ENCODE results near the gene ZSWIM6. TPM values are rescaled to one million over a fixed set of nuclear protein-coding genes. Genes with fewer than 3 reads are reported as not detected.

Gene ZSWIM6
- total and polyA plus RNA-seq, 8 donors: 2.9 to 39.3 (median 15.4) TPM

GRCh38 chr5:61381968-61382367 is 49.9 kb downstream of the ZSWIM6 start:
- WGBS, 5 donors: 92 to 99% (median 94%) methylated on average over 2 of the region's 2 CpGs
- Histone ChIP-seq H3K4me3 (no peak overlapping the region), H3K9me3 (no peaks in the 10 kb centered on the region), H3K27me3 (no peaks in the 10 kb centered on the region), H3K4me1 (peaks cover 10 to 42% (median 17%) of the 10 kb centered on the region in 4 donors), H3K27ac (no peak overlapping the region), H3K36me3 (no peaks in the 10 kb centered on the region)
- DNase-seq: no peak
- TF ChIP-seq EP300 (IDR thresholded peaks at IDR 0.05) (no peak), POLR2A (IDR thresholded peaks at IDR 0.05) (no peak), POLR2AphosphoS5 (IDR thresholded peaks at IDR 0.05) (no peak)
- TF ChIP-seq, protein P1, sequence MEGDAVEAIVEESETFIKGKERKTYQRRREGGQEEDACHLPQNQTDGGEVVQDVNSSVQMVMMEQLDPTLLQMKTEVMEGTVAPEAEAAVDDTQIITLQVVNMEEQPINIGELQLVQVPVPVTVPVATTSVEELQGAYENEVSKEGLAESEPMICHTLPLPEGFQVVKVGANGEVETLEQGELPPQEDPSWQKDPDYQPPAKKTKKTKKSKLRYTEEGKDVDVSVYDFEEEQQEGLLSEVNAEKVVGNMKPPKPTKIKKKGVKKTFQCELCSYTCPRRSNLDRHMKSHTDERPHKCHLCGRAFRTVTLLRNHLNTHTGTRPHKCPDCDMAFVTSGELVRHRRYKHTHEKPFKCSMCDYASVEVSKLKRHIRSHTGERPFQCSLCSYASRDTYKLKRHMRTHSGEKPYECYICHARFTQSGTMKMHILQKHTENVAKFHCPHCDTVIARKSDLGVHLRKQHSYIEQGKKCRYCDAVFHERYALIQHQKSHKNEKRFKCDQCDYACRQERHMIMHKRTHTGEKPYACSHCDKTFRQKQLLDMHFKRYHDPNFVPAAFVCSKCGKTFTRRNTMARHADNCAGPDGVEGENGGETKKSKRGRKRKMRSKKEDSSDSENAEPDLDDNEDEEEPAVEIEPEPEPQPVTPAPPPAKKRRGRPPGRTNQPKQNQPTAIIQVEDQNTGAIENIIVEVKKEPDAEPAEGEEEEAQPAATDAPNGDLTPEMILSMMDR (IDR thresholded peaks at IDR 0.05): no peak
- intact Hi-C loops (cut with DNase I; ENCODE audit: low total_unique reads): no loop called here

GRCh38 chr5:61385627-61386026 is 53.6 kb downstream of the ZSWIM6 start:
- Histone ChIP-seq H3K4me3 (no peak overlapping the region), H3K27me3 (no peaks in the 10 kb centered on the region), H3K36me3 (no peaks in the 10 kb centered on the region), H3K27ac (no peak overlapping the region), H3K4me1 (peaks cover 11 to 42% (median 32%) of the 10 kb centered on the region in 4 donors), H3K9me3 (no peaks in the 10 kb centered on the region)
- intact Hi-C loops (cut with DNase I; ENCODE audit: low total_unique reads): no loop called here
- 92 to 98% (median 94%) methylated on average over 3 of the region's 3 CpGs for WGBS, 5 donors
- no peak for TF ChIP-seq POLR2AphosphoS5 (IDR thresholded peaks at IDR 0.05)
- TF ChIP-seq, protein P1 (IDR thresholded peaks at IDR 0.05): no peak
- TF ChIP-seq EP300 (IDR thresholded peaks at IDR 0.05): no peak
- TF ChIP-seq POLR2A (IDR thresholded peaks at IDR 0.05): no peak
- DNase-seq: no peak

DNA sequence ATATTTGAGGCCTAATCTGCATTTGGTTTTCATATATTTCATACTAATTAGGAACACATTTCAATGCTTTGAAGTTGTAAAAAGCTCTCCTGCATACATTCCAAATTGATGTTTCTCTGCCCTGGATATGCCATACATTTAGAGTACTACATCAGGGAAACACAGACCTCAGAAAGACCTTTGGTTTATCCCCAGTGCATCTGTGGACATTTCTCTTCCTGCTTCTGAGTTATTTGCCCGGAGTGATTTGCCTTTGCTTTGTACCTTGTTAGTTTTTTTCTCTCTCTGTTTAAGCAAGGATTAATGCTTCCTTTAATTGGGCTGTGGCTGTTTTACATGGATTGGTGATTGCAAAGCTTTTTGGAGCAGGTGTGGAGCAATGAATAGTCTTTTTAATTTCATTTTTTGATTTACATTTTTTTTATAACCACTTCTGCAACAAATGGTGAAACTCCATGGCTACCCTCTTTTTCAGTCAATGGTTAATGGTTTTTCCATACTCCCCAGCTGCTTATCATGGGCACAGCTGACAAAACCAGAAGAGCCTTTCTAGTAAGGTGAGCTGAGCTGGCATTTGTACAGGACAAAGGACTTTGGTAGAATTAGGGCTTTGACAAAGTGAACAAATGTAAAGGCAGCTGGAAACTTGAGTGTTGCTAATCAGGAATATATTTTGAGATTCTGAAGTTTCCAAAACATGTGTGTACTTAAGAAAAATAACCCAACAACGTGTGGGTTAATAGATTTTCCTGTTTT is 54.2 kb downstream of the ZSWIM6 start:
- Histone ChIP-seq H3K4me1 (peaks cover 11 to 42% (median 30%) of the 10 kb centered on the region in 4 donors), H3K36me3 (peaks cover 0 to 3% (median 1%) of the 10 kb centered on the region in 4 donors), H3K27me3 (no peaks in the 10 kb centered on the region), H3K9me3 (no peaks in the 10 kb centered on the region), H3K4me3 (no peak overlapping the region), H3K27ac (peak overlapping the region in 1 of 5 donors; percentile 47)
- intact Hi-C loops (cut with DNase I; ENCODE audit: low total_unique reads): no loop called here
- peak in 1 of 2 donors; percentile 38 for DNase-seq
- no peak for TF ChIP-seq EP300 (IDR thresholded peaks at IDR 0.05)
- TF ChIP-seq POLR2AphosphoS5 (IDR thresholded peaks at IDR 0.05): no peak
- TF ChIP-seq, protein P1 (IDR thresholded peaks at IDR 0.05): no peak
- no peak for TF ChIP-seq POLR2A (IDR thresholded peaks at IDR 0.05)
- WGBS, 5 donors: 15 to 37% (median 25%) methylated on average over 2 of the region's 2 CpGs

GRCh38 chr5:61389609-61390008 is 57.6 kb downstream of the ZSWIM6 start:
- TF ChIP-seq POLR2A (IDR thresholded peaks at IDR 0.05) (no peak), EP300 (IDR thresholded peaks at IDR 0.05) (no peak), POLR2AphosphoS5 (IDR thresholded peaks at IDR 0.05) (no peak)
- TF ChIP-seq, protein P1 (IDR thresholded peaks at IDR 0.05): no peak
- WGBS, 5 donors: 69 to 91% (median 77%) methylated on average over 3 of the region's 3 CpGs
- H3K4me1 ChIP-seq: peaks cover 11 to 50% (median 30%) of the 10 kb centered on the region in 4 donors
- peaks cover 0 to 8% (median 4%) of the 10 kb centered on the region in 4 donors for H3K36me3 ChIP-seq
- H3K9me3 ChIP-seq: no peaks in the 10 kb centered on the region
- intact Hi-C loops (cut with DNase I; ENCODE audit: low total_unique reads): no loop called here
- H3K27me3 ChIP-seq: no peaks in the 10 kb centered on the region
- no peak overlapping the region for H3K27ac ChIP-seq
- no peak overlapping the region for H3K4me3 ChIP-seq
- no peak for DNase-seq

Measured in stomach (tissue), 9 donors.